Endothelial cell of umbilical vein (primary cell): ENCODE data around the gene CTAGE6. TPM values are rescaled to one million over a fixed set of nuclear protein-coding genes. Genes with fewer than 3 reads are reported as not detected.
"Not testable (repeated sequence)": the region's sequence is repeated elsewhere in the genome, so short reads cannot be mapped to it uniquely, and the experiment has no call there.

Source experiments
- BruUV-seq: library from RNA; stranded (reverse); fragments of 400-500 nt; replicated peaks from 2 replicates; lab custom pipeline; 2021; lab: Mats Ljungman, UMichigan
- CTCF ChIA-PET: fragments of 300-600, 350-600 bp; sonication (Branson Sonifier 250); formaldehyde crosslinking; loops from one replicate; lab custom pipeline; 2021; ENCODE audit warnings: antibody characterized with exemption, inconsistent platforms; lab: Charles Lee
- POLR2A ChIA-PET: fragments of 300-600, 350-600 bp; sonication (Branson Sonifier 250); formaldehyde crosslinking; loops from one replicate; lab custom pipeline; 2021; ENCODE audit warnings: antibody characterized with exemption, inconsistent platforms; lab: Charles Lee
- DNase-seq: peaks from one replicate; pipeline ENCODE4 v3.0.0-alpha.2; 2011; ENCODE audit warnings: low read depth, low spot score
- FAIRE-seq: peaks from 2 replicates; lab custom pipeline; 2011; peaks lifted over from hg19 to GRCh38; lab: Jason Lieb, UNC
- H2AFZ ChIP-seq: 2 replicates; pipeline ENCODE4 v1.6.0; 2012; ENCODE audit warnings: low read depth, low read length, control low read depth, inconsistent platforms
- H3K27ac ChIP-seq: 2 replicates; pipeline ENCODE4 v1.5.1; 2011; ENCODE audit warnings: low read depth, mild to moderate bottlenecking, control low read depth, low read length, moderate library complexity; ENCODE audit not compliant: insufficient read depth
- H3K27me3 ChIP-seq, 2 experiments: 2 replicates each; pipeline versions ENCODE4 v1.6.0 to v1.6.1; 2011; ENCODE audit warnings: low read length in 2 of 2, mixed read lengths in 1 of 2; ENCODE audit not compliant: control insufficient read depth in 2 of 2, insufficient read depth in 2 of 2
- H3K36me3 ChIP-seq, 2 experiments: 2 replicates in 1 of 2; 3 replicates in 1 of 2; pipeline ENCODE4 v1.5.1; 2011; ENCODE audit warnings: low read length in 2 of 2, mild to moderate bottlenecking in 1 of 2, moderate library complexity in 1 of 2; ENCODE audit not compliant: control insufficient read depth in 2 of 2, insufficient read depth in 2 of 2; ENCODE audit errors: extremely low read depth in 1 of 2
- H3K4me1 ChIP-seq: 3 replicates; pipeline ENCODE4 v1.5.1; 2011; ENCODE audit warnings: mild to moderate bottlenecking, low read length; ENCODE audit not compliant: control insufficient read depth, insufficient read depth; ENCODE audit errors: extremely low read depth
- H3K4me2 ChIP-seq: 2 replicates; pipeline ENCODE4 v1.6.1; 2011; ENCODE audit warnings: low read length, control low read depth, mixed read lengths; ENCODE audit not compliant: insufficient read depth
- H3K4me3 ChIP-seq, 3 experiments: fragments of 200-600 bp in 1 of 3; sonication (generic), shearing (Covaris generic) in 1 of 3; replicated peaks in 1 of 3; 2 replicates each; pipeline ENCODE4 v1.5.1; 2011 to 2016; ENCODE audit warnings: control low read depth in 3 of 3, low read length in 3 of 3, mild to moderate bottlenecking in 2 of 3, inconsistent platforms in 1 of 3, low read depth in 1 of 3, moderate library complexity in 1 of 3; ENCODE audit not compliant: insufficient read depth in 1 of 3
- H3K79me2 ChIP-seq: 2 replicates; pipeline ENCODE4 v1.6.0; 2012; ENCODE audit warnings: low read length, inconsistent platforms; ENCODE audit not compliant: control insufficient read depth, insufficient read depth
- H3K9ac ChIP-seq: replicated peaks from 2 replicates; pipeline ENCODE3; 2011; ENCODE audit warnings: low read length, control low read depth; ENCODE audit not compliant: insufficient read depth; ENCODE audit errors: extremely low read depth
- H3K9me1 ChIP-seq: replicated peaks from 3 replicates; pipeline ENCODE4 v1.6.0; 2011; ENCODE audit warnings: mild to moderate bottlenecking, low read length; ENCODE audit not compliant: control insufficient read depth, insufficient read depth; ENCODE audit errors: extremely low read depth
- H3K9me3 ChIP-seq: replicated peaks from 2 replicates; pipeline ENCODE4 v1.5.1; 2012; ENCODE audit warnings: low read length, inconsistent platforms; ENCODE audit not compliant: control insufficient read depth, insufficient read depth
- H4K20me1 ChIP-seq: replicated peaks from 2 replicates; pipeline ENCODE3; 2011; ENCODE audit warnings: mild to moderate bottlenecking, low read length; ENCODE audit not compliant: control insufficient read depth, insufficient read depth; ENCODE audit errors: extremely low read depth
- dilution Hi-C: fragments of 300-500 bp; cut with MboI; formaldehyde crosslinking; loops from one replicate; pipeline ENCODE4 v1.15.0; 2019; ENCODE audit warnings: low sequenced_read_pairs; ENCODE audit not compliant: extremely low pct_ligation_motif_present
- intact Hi-C: fragments of 100-400 bp; cut with micrococcal nuclease; formaldehyde crosslinking; loops from one replicate; pipeline ENCODE4 v1.10.0; 2022
- polyA plus RNA-seq, 4 experiments: library from polyadenylated mRNA; depleted of rRNA in 3 of 4; stranded (reverse) in 3 of 4; unstranded in 1 of 4; fragments of >200 nt; gene quantifications; 2 replicates each; pipeline versions ENCODE4 v1.2.1 to v1.2.3, GENCODE V29; 2011 to 2012; ENCODE audit warnings: missing spikeins in 1 of 4
- total RNA-seq: library from RNA; stranded (reverse); gene quantifications from 2 replicates; pipeline ENCODE4 v1.2.3, GENCODE V29; 2021

CTAGE6 gene
- total and polyA plus RNA-seq, 2 donors (not counting 3 experiments of a cell fraction or from before 2014, with no cell fraction given): 0.40 TPM; not detected in 1

- POLR2A ChIA-PET, H2AFZ ChIP-seq, H3K9ac ChIP-seq, H3K4me3 ChIP-seq, H3K4me2 ChIP-seq, H3K9me3 ChIP-seq, H3K36me3 ChIP-seq, dilution Hi-C loops, H3K27me3 ChIP-seq, H3K27ac ChIP-seq, H3K79me2 ChIP-seq, intact Hi-C loops, H3K4me1 ChIP-seq, FAIRE-seq, H4K20me1 ChIP-seq, DNase-seq, CTCF ChIA-PET, H3K9me1 ChIP-seq: not testable (repeated sequence)
- TSS peak; percentile 56 for BruUV-seq
Measured at GRCh38 chr7:143715543-143716193, 41.8 kb downstream of the CTAGE6 start.

DNA sequence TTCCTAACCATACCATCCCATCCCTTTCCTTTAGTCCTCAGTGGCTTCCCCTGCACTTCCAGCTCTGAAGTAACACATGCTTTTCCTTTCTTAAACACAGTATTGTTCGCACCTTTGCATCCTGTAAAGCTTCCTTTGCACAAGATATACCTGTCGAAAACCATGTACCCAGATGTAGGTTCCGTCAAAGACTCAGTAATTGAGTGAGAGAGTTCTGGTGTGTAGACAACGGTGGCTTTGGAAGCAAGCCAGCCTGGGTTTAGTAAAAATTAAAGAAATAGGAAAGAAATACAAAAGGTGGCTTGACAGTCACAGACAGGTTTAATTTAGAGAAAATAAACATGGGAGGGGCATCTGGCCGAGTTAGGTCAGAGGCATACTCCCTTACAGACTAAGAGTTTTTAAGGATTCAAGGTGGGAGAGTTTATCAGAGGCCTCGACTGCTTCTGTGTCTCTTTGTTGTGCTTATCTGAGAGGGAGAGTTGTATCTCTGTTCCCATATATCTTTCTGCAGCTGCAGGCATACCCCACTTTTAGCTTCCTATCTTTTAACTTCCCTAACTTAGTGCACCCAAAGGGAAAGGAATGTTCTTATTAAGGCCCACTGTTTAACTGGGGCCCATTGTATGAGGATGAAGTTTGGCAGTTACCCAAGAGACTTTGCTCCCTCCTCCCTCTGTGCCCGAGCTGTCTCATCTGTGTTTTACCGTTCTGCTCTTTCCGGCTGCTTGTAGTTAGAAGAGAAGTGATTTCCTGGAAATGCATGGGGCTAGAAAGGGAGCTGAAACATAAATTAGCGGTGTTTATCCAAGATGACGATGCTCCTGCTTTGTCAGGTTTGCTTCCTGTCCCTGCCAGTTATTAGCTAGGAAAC lies 42.7 kb downstream of the CTAGE6 start:
- CTCF ChIA-PET, H2AFZ ChIP-seq, intact Hi-C loops, H3K79me2 ChIP-seq, H4K20me1 ChIP-seq, H3K36me3 ChIP-seq, H3K4me2 ChIP-seq, BruUV-seq, FAIRE-seq, H3K27ac ChIP-seq, H3K4me1 ChIP-seq, POLR2A ChIA-PET, H3K9ac ChIP-seq, H3K9me1 ChIP-seq, H3K27me3 ChIP-seq, H3K9me3 ChIP-seq, DNase-seq, dilution Hi-C loops, H3K4me3 ChIP-seq: not testable (repeated sequence)

DNA sequence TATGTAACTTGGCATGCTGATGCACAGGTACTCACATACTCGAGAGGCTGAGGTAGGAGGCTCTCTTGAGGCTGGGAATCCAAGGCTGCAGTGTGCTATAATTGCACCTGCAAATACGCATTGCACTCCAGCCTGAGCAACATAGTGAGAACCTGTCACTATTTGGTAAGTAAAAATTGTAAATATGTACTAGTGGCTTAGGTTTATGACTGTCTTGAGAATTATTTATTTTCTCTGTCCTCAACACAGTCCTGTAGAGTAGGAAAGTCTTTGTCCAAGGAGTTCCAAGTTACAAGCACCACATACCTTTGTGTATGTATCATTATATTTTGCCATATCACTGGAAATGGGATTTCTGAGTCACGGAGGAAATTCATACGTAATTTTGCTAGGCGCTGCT lies 45.1 kb downstream of the CTAGE6 start:
- H3K9me3 ChIP-seq, POLR2A ChIA-PET, H4K20me1 ChIP-seq, CTCF ChIA-PET, intact Hi-C loops, H3K27me3 ChIP-seq, H3K79me2 ChIP-seq, FAIRE-seq, H3K36me3 ChIP-seq, H3K4me2 ChIP-seq, DNase-seq, H3K9ac ChIP-seq, dilution Hi-C loops, H3K4me3 ChIP-seq, BruUV-seq, H3K4me1 ChIP-seq, H2AFZ ChIP-seq, H3K9me1 ChIP-seq: not testable (repeated sequence)
- H3K27ac ChIP-seq: peak overlapping the region; percentile 41

DNA sequence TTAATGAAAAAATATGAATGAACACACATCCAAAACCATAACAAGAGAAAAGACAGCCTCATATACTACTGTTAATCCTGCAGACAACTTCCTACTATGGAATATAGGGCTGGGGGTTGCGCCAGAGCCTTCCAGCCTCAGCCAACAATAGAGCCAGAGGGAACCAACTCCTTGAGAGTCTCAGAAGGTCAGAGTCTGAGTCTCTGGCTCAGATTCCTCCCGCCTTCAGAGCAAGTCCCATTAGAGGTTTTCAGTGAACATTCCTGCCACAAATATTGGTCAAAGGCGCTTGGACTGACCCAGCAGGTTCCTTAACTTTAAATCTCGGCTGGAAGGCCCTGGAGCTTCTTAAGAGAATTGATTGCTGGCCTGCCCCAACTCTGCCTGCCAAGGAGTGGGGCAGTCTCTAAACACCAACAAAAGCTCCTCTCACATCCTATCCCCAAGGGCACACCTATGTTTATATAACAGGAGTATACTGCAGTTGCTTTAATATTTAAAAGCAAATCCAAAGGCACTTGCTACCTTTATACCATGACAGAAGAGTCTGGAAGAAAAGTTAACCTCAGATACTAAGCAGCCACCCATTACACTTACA lies 45.7 kb downstream of the CTAGE6 start:
- H3K79me2 ChIP-seq, H3K4me2 ChIP-seq, H3K27me3 ChIP-seq, DNase-seq, H3K9ac ChIP-seq, H3K36me3 ChIP-seq, dilution Hi-C loops, intact Hi-C loops, H2AFZ ChIP-seq, H3K4me3 ChIP-seq, FAIRE-seq, CTCF ChIA-PET, H3K4me1 ChIP-seq, POLR2A ChIA-PET, H4K20me1 ChIP-seq, H3K9me3 ChIP-seq, H3K9me1 ChIP-seq: not testable (repeated sequence)
- peak overlapping the region; percentile 41 for H3K27ac ChIP-seq
- BruUV-seq: TSS peak; percentile 83
